ENCODE data around the gene LRRC57.

LRRC57 gene

DNA sequence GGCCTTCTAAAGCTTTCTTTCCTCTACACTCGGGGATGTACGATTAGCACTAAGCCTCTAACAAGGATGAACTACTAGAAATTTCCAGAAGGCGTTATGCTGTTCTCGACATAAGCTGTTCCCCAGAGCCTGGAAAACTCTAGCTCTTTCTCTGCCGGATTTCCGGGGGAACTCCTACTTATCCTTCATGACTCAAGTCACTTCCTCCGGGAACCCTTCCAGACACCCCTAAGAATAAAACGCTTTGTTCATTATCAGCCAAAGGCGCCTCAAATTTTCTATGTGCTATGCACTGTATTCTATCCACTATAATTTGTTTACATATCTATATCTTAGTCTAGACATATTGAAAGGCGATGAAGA is 53.6 kb downstream of the LRRC57 start:
- TF ChIP-seq TAF1 (IDR thresholded peaks at IDR 0.05; ENCODE audit: borderline replicate concordance, insufficient read depth, low read length) (no peak), POLR2AphosphoS5 (IDR thresholded peaks at IDR 0.05; ENCODE audit: low read depth, low read length) (no peak), REST (IDR thresholded peaks at IDR 0.05; ENCODE audit: insufficient read depth in 1 of 2, low read depth in 2 of 2, low read length in 2 of 2) (no peak), SIN3A (IDR thresholded peaks at IDR 0.05; ENCODE audit: borderline replicate concordance, insufficient read depth, low read length) (no peak)

- TF ChIP-seq REST (IDR thresholded peaks at IDR 0.05; ENCODE audit: insufficient read depth in 1 of 2, low read depth in 2 of 2, low read length in 2 of 2): no peak
Measured at GRCh38 chr15:42493679-42494078, 54.9 kb downstream of the LRRC57 start.

- TF ChIP-seq POLR2AphosphoS5 (IDR thresholded peaks at IDR 0.05; ENCODE audit: low read depth, low read length): no peak
- no peak for TF ChIP-seq TAF1 (IDR thresholded peaks at IDR 0.05; ENCODE audit: borderline replicate concordance, insufficient read depth, low read length)
- no peak for TF ChIP-seq FOXP2 (optimal IDR thresholded peaks at IDR 0.05; ENCODE audit: borderline replicate concordance, extremely low read depth, extremely low read length, insufficient read depth)
- no peak for TF ChIP-seq REST (IDR thresholded peaks at IDR 0.05; ENCODE audit: insufficient read depth in 1 of 2, low read depth in 2 of 2, low read length in 2 of 2)
- no peak for TF ChIP-seq SIN3A (IDR thresholded peaks at IDR 0.05; ENCODE audit: borderline replicate concordance, insufficient read depth, low read length)
Measured at GRCh38 chr15:42491539-42492225, 56.9 kb downstream of the LRRC57 start.

- peak in 1 of 2 experiments; percentile 42; a peak in 1 of 4 replicates for TF ChIP-seq REST (IDR thresholded peaks at IDR 0.05; ENCODE audit: insufficient read depth in 1 of 2, low read depth in 2 of 2, low read length in 2 of 2)
- TF ChIP-seq TAF1 (IDR thresholded peaks at IDR 0.05; ENCODE audit: borderline replicate concordance, insufficient read depth, low read length): peak; percentile 94
- TF ChIP-seq SIN3A (IDR thresholded peaks at IDR 0.05; ENCODE audit: borderline replicate concordance, insufficient read depth, low read length): peak; percentile 82; the same call in 1 of the 2 replicates
- peak; percentile 97 for TF ChIP-seq POLR2AphosphoS5 (IDR thresholded peaks at IDR 0.05; ENCODE audit: low read depth, low read length)
- no peak for TF ChIP-seq FOXP2 (optimal IDR thresholded peaks at IDR 0.05; ENCODE audit: borderline replicate concordance, extremely low read depth, extremely low read length, insufficient read depth)
Measured at GRCh38 chr15:42490671-42491538, 57.7 kb downstream of the LRRC57 start, which contains the start of gene ZNF106. Gene ZNF106 (minus strand): TSS chr15:42491141. CDS start chr15:42472289, 18,852 bp downstream.

Data from PFSK-1 (cell line).